ENCODE measurements around the gene ATXN7L3.
A peak's percentile ranks its signal among the peaks of the same experiment; 100 is the strongest.

The ATXN7L3 gene

DNA sequence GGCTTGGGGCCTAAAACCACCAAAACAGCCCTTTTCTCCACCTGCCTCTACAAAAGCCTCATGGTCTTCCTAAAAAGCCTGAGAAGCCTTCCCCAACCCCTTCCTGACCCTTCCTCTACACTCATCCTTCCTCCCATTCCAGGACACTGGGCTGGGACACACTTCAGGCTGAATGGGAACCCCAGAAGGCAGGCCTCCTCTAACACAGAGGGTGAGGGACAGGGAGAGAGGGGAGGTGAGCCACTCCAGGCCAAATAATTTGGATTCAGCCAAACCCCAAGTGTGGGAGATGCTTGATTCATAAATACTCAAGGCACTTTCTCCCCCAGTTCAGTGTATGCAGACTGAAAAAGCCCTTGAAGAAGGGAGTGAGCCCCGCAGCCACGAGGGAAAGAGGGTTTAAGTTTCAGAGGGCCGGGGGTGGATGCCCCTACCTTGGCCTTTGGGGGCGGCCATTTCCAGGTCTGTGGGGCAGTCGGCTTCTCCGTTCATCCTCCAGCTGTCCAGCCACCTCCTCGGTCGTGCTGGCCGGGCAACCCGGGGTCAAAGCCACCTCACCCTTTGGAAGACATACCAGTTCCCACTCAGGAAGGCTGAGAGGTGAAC, 18.2 kb upstream of the ATXN7L3 start:
- H3K4me3 ChIP-seq (ENCODE audit: low read length) = peak overlapping the region; percentile 63
- no peak for DNase-seq (ENCODE audit: low read depth)
- TF ChIP-seq, protein P1, sequence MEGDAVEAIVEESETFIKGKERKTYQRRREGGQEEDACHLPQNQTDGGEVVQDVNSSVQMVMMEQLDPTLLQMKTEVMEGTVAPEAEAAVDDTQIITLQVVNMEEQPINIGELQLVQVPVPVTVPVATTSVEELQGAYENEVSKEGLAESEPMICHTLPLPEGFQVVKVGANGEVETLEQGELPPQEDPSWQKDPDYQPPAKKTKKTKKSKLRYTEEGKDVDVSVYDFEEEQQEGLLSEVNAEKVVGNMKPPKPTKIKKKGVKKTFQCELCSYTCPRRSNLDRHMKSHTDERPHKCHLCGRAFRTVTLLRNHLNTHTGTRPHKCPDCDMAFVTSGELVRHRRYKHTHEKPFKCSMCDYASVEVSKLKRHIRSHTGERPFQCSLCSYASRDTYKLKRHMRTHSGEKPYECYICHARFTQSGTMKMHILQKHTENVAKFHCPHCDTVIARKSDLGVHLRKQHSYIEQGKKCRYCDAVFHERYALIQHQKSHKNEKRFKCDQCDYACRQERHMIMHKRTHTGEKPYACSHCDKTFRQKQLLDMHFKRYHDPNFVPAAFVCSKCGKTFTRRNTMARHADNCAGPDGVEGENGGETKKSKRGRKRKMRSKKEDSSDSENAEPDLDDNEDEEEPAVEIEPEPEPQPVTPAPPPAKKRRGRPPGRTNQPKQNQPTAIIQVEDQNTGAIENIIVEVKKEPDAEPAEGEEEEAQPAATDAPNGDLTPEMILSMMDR (IDR thresholded peaks at IDR 0.05; ENCODE audit: insufficient read depth, low read depth, low read length, missing control alignments) = no peak

DNA sequence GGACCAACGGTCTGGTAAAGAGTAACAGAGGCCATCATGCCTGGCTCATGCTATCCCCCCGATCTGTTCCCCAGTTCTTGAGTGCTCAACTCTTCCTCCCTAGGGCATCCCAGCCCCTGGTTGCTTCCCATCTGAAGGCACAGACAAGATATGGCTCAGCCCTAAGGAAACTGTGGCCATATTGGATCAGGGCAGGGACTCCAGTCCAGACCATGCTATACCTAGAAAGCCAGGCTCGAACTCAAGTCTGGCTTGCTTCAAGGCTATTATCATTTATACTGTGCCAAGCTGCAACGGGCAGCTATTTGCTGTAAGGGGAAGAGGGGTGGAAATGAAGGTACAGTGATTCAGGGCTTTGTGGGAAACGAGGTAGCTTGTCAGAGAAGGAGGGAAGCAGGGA, 17.0 kb upstream of the ATXN7L3 start:
- no peak for DNase-seq (ENCODE audit: low read depth)
- TF ChIP-seq, protein P1 (IDR thresholded peaks at IDR 0.05; ENCODE audit: insufficient read depth, low read depth, low read length, missing control alignments) = no peak
- H3K4me3 ChIP-seq (ENCODE audit: low read length) = no peak overlapping the region

DNA sequence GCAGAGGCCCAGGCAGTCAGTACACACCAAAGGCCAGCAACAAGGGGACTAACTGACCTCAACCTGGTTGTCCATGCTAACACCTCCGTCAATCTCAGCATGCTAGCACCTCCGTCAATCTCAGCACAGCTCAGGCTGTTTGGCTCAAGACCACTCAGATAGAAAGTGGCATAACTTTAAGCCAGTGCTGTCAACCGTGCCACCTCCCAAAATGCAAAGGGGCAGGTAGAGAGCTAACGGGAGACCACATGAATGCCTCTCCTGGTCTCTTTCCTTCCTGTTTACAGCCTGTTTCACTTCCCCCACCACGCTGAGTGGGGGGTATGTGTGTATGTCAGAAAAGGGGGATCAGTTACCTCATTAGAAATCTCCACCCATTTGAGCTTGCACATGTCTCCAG, 16.5 kb upstream of the ATXN7L3 start:
- TF ChIP-seq, protein P1 (IDR thresholded peaks at IDR 0.05; ENCODE audit: insufficient read depth, low read depth, low read length, missing control alignments) = no peak
- DNase-seq (ENCODE audit: low read depth) = no peak
- no peak overlapping the region for H3K4me3 ChIP-seq (ENCODE audit: low read length)

DNA sequence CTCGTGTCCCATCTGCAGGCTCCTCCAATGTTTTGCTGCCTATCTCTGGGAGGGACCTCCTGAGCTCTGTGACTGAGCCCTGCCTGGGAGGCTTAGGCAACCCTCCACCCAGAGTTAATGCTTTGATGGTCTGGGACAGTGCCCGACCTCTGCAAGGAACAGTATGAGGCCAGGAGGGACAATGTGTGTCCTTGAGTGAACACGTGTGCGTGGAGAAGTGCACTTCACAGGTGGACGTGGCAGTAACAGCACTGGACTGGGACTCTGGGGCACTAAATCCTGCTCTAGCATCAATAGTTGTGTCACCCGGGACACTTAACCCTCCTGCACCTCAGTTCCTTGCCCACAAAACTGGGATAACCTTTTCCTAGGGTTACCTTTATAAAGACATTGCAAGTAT, 15.2 kb upstream of the ATXN7L3 start:
- TF ChIP-seq, protein P1 (IDR thresholded peaks at IDR 0.05; ENCODE audit: insufficient read depth, low read depth, low read length, missing control alignments) = no peak
- no peak overlapping the region for H3K4me3 ChIP-seq (ENCODE audit: low read length)
- DNase-seq (ENCODE audit: low read depth) = no peak

DNA sequence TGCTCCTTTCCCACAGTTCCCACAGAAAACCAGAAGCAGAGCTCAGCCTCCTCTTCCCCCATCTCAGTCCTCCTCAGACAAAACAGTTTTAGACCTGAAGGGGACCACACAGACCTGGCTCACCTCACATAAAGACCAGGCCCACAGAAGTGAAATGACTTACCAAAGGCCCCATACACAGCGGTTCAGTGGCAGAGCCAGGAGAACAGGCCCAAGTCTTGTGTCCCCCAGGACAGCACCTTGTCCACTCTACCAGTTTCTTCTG, 14.5 kb upstream of the ATXN7L3 start:
- DNase-seq (ENCODE audit: low read depth) = no peak
- TF ChIP-seq, protein P1 (IDR thresholded peaks at IDR 0.05; ENCODE audit: insufficient read depth, low read depth, low read length, missing control alignments) = no peak
- H3K4me3 ChIP-seq (ENCODE audit: low read length) = no peak overlapping the region

DNA sequence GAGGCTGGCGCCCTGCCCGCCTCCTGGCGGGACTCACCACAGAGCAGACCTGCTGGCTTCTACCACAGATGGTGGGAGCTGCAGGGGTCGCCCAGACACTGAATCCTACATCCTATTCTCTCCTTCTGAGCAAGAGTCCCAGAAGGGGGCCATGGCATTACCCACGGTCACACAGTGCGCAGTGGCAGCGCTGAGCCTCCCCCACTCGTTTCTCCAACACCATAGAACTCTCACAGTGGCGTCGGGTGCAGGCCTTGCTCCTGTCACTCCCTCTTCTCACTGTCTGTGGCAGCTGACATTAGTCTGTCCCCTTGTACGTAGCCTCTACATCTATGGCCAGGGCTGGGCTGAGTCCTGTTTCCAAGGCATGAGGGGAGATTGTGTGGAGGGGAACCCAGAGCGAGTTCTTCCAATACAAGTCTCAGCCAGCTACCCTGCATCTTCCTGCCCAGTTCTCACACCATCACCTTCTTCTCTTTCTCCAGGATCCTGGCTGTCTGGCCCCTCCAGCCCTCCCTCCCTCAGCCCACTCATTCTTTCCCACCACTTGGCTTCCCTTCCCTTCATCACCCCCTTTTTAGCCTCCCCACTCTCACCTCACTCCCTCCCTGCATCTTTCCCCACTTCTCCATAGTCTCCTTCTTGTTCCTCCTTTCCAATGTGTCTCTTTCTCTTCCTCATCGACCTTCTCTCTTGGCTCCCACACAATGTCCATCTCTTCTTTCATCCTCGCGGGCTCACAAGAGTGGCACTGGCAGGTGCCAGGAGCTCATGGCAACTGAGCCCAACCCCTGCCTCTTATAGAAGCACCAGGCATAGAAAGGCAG, 13.9 kb upstream of the ATXN7L3 start:
- H3K4me3 ChIP-seq (ENCODE audit: low read length) = no peak overlapping the region
- TF ChIP-seq, protein P1 (IDR thresholded peaks at IDR 0.05; ENCODE audit: insufficient read depth, low read depth, low read length, missing control alignments) = no peak
- DNase-seq (ENCODE audit: low read depth) = no peak

Measured in epithelial cell of esophagus (primary cell).